WERI-Rb-1 (cell line): ENCODE data around the gene ACTA1.

Experiments
- DNase-seq: peaks from one replicate; pipeline ENCODE4 v3.0.0-alpha.2; 2020
- H3K27ac ChIP-seq: fragments of 250-450 bp; sonication (Bioruptor Pico); 2 replicates; pipeline ENCODE4 v1.5.1; 2020; ENCODE audit warnings: mild to moderate bottlenecking, moderate library complexity
- H3K27me3 ChIP-seq: fragments of 250-450 bp; sonication (Bioruptor Pico); 2 replicates; pipeline ENCODE4 v1.5.1; 2021; ENCODE audit warnings: mild to moderate bottlenecking, low read depth, moderate library complexity; ENCODE audit not compliant: insufficient read depth, severe bottlenecking
- H3K36me3 ChIP-seq: fragments of 250-450 bp; sonication (Bioruptor Pico); 2 replicates; pipeline ENCODE4 v1.5.1; 2020; ENCODE audit warnings: mild to moderate bottlenecking, moderate library complexity
- H3K4me3 ChIP-seq: 2 replicates; pipeline ENCODE4 v1.5.1; 2011; ENCODE audit warnings: low read depth, mild to moderate bottlenecking, control low read depth, low read length
- H3K9me3 ChIP-seq: fragments of 250-450 bp; sonication (Bioruptor Pico); 2 replicates; pipeline ENCODE4 v1.5.1; 2021; ENCODE audit warnings: mild to moderate bottlenecking, moderate library complexity; ENCODE audit not compliant: severe bottlenecking
- TF ChIP-seq, protein P1 (sequence below): IDR thresholded peaks from 2 replicates; pipeline ENCODE4 v1.5.1; 2011; ENCODE audit warnings: low read depth, mild to moderate bottlenecking, control low read depth, inconsistent platforms, low read length

ACTA1 gene

DNA sequence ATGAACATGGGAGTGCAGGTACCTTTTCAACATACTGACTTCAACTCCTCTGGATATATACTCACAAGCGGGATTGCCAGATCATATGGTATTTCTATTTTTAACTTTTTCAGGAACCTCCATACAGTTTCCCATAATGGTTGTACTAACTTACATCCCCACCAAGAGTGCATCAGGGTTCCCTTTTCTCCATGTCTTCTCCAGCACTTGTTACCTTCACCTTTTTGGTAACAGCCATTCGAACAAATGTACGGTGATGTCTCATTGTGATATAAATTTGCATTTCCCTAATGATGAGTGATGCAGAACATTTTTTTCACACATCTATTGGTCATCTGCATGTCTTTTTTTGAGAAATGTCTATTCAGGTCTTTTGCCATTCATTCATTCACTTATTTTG is 25.9 kb upstream of the ACTA1 start:
- no peak overlapping the region for H3K4me3 ChIP-seq
- peaks cover 6% of the 10 kb centered on the region for H3K36me3 ChIP-seq
- no peak overlapping the region for H3K27ac ChIP-seq
- no peaks in the 10 kb centered on the region for H3K9me3 ChIP-seq
- no peaks in the 10 kb centered on the region for H3K27me3 ChIP-seq
- no peak for DNase-seq
- TF ChIP-seq, protein P1, sequence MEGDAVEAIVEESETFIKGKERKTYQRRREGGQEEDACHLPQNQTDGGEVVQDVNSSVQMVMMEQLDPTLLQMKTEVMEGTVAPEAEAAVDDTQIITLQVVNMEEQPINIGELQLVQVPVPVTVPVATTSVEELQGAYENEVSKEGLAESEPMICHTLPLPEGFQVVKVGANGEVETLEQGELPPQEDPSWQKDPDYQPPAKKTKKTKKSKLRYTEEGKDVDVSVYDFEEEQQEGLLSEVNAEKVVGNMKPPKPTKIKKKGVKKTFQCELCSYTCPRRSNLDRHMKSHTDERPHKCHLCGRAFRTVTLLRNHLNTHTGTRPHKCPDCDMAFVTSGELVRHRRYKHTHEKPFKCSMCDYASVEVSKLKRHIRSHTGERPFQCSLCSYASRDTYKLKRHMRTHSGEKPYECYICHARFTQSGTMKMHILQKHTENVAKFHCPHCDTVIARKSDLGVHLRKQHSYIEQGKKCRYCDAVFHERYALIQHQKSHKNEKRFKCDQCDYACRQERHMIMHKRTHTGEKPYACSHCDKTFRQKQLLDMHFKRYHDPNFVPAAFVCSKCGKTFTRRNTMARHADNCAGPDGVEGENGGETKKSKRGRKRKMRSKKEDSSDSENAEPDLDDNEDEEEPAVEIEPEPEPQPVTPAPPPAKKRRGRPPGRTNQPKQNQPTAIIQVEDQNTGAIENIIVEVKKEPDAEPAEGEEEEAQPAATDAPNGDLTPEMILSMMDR: no peak

GRCh38 chr1:229457436-229457835 is 23.5 kb upstream of the ACTA1 start:
- no peaks in the 10 kb centered on the region; the same call in 1 of the 2 replicates for H3K36me3 ChIP-seq

DNA sequence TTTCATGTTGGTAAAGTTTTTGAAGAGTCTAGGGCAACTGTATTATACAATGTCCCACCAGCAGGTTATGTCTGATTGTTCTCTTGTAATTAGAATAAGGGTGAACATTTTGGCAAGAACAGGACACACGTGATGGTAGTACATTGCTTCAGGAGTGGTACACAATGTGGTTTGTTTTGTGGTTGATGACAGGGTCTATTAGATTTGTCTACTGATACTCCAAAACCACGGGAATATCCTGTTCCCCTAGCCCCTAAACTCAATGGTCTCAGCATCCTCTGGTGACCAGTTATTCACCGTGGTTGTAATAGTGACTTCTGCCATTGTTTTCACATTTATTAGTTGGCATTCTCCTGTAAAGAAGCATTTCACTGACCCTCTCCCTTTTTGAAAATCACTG is 22.1 kb upstream of the ACTA1 start:
- Histone ChIP-seq H3K27me3 (no peaks in the 10 kb centered on the region), H3K27ac (no peak overlapping the region), H3K36me3 (no peaks in the 10 kb centered on the region), H3K4me3 (no peak overlapping the region), H3K9me3 (no peaks in the 10 kb centered on the region)
- TF ChIP-seq, protein P1: no peak
- DNase-seq: no peak

More at GRCh38 chr1:229457436-229457835, 23.5 kb upstream of the ACTA1 start:
- TF ChIP-seq, protein P1: no peak
- Histone ChIP-seq H3K27ac (no peak overlapping the region), H3K9me3 (no peaks in the 10 kb centered on the region), H3K4me3 (no peak overlapping the region), H3K27me3 (no peaks in the 10 kb centered on the region)
- DNase-seq: no peak

- Histone ChIP-seq H3K4me3 (no peak overlapping the region), H3K36me3 (no peaks in the 10 kb centered on the region), H3K27me3 (no peaks in the 10 kb centered on the region), H3K9me3 (no peaks in the 10 kb centered on the region), H3K27ac (no peak overlapping the region)
- no peak for DNase-seq
- TF ChIP-seq, protein P1: no peak
These were observed 20.2 kb upstream of the ACTA1 start for GRCh38 chr1:229454056-229454455.

- Histone ChIP-seq H3K36me3 (no peaks in the 10 kb centered on the region), H3K9me3 (no peaks in the 10 kb centered on the region), H3K27me3 (no peaks in the 10 kb centered on the region), H3K27ac (no peak overlapping the region), H3K4me3 (no peak overlapping the region)
- DNase-seq: no peak
- TF ChIP-seq, protein P1: peak; percentile 66
These were observed 19.3 kb upstream of the ACTA1 start for GRCh38 chr1:229452956-229453801.

- DNase-seq: no peak
- TF ChIP-seq, protein P1: no peak
- Histone ChIP-seq H3K36me3 (no peaks in the 10 kb centered on the region), H3K27ac (no peak overlapping the region), H3K4me3 (no peak overlapping the region), H3K27me3 (no peaks in the 10 kb centered on the region), H3K9me3 (no peaks in the 10 kb centered on the region)
These were observed 15.0 kb upstream of the ACTA1 start for GRCh38 chr1:229448845-229449244.
